Neuronal stem cell (in vitro differentiated cells): ENCODE results near the gene FERMT2.

Experiments used
- DNase-seq: peaks from one replicate; pipeline ENCODE4 v3.0.0-alpha.2; 2013; ENCODE audit warnings: low spot score
- H2AFZ ChIP-seq: one replicate; pipeline ENCODE4 v1.6.1; 2013; ENCODE audit warnings: mild to moderate bottlenecking, low read length, inconsistent platforms
- H2AK5ac ChIP-seq: 2 replicates; pipeline ENCODE4 v1.6.1; 2013; ENCODE audit warnings: low read depth, mild to moderate bottlenecking, inconsistent platforms, low read length, moderate library complexity, mixed read lengths
- H2BK120ac ChIP-seq: 2 replicates; pipeline ENCODE4 v1.6.1; 2013; ENCODE audit warnings: low read depth, mild to moderate bottlenecking, inconsistent platforms, low read length, moderate library complexity, mixed read lengths
- H2BK12ac ChIP-seq: one replicate; pipeline ENCODE4 v1.6.1; 2013; ENCODE audit warnings: low read length, inconsistent platforms
- H2BK15ac ChIP-seq: 2 replicates; pipeline ENCODE4 v1.6.1; 2013; ENCODE audit warnings: mild to moderate bottlenecking, low read length, inconsistent platforms, mixed read lengths
- H2BK5ac ChIP-seq: one replicate; pipeline ENCODE4 v1.6.1; 2013; ENCODE audit warnings: inconsistent platforms, mild to moderate bottlenecking, low read length, moderate library complexity
- H3K14ac ChIP-seq: one replicate; pipeline ENCODE4 v1.6.1; 2013; ENCODE audit warnings: low read length, inconsistent platforms
- H3K18ac ChIP-seq: 2 replicates; pipeline ENCODE4 v1.6.1; 2013; ENCODE audit warnings: low read length, inconsistent platforms
- H3K23ac ChIP-seq: 2 replicates; pipeline ENCODE4 v1.6.1; 2013; ENCODE audit warnings: low read depth, mild to moderate bottlenecking, mixed read lengths, low read length, inconsistent platforms; ENCODE audit not compliant: poor library complexity
- H3K27ac ChIP-seq: replicated peaks from 3 replicates; pipeline ENCODE4 v1.5.1; 2013; ENCODE audit warnings: low read length, inconsistent platforms
- H3K27me3 ChIP-seq, 3 experiments: 2 replicates each; pipeline ENCODE4 v1.6.1; 2013; ENCODE audit warnings: low read length in 3 of 3, mild to moderate bottlenecking in 2 of 3, inconsistent platforms in 1 of 3, low read depth in 1 of 3, mixed read lengths in 1 of 3, moderate library complexity in 1 of 3; ENCODE audit not compliant: control insufficient read depth in 3 of 3, insufficient read depth in 3 of 3
- H3K36me3 ChIP-seq, 2 donors: replicated peaks in 1 of 2; 2 replicates each; pipeline ENCODE4 v1.6.1; 2013; ENCODE audit warnings: low read length in 2 of 2; ENCODE audit not compliant: control insufficient read depth in 2 of 2, insufficient read depth in 2 of 2
- H3K4ac ChIP-seq: 2 replicates; pipeline ENCODE4 v1.6.1; 2013; ENCODE audit warnings: inconsistent platforms, mild to moderate bottlenecking, low read length, moderate library complexity
- H3K4me1 ChIP-seq, 2 donors: 1 replicate in 1 of 2; 2 replicates in 1 of 2; pipeline ENCODE4 v1.6.1; 2013; ENCODE audit warnings: low read length in 2 of 2, low read depth in 1 of 2; ENCODE audit not compliant: control insufficient read depth in 2 of 2, insufficient read depth in 1 of 2
- H3K4me2 ChIP-seq: one replicate; pipeline ENCODE4 v1.6.1; 2013; ENCODE audit warnings: mild to moderate bottlenecking, low read length, inconsistent platforms; ENCODE audit not compliant: insufficient read depth, poor library complexity, severe bottlenecking
- H3K4me3 ChIP-seq, 2 donors: 2 replicates each; pipeline ENCODE4 v1.5.1; 2013; ENCODE audit warnings: low read length in 2 of 2, mild to moderate bottlenecking in 2 of 2, inconsistent platforms in 1 of 2, moderate library complexity in 1 of 2
- H3K79me1 ChIP-seq: one replicate; pipeline ENCODE4 v1.6.1; 2013; ENCODE audit warnings: low read depth, mild to moderate bottlenecking, inconsistent platforms, low read length, moderate library complexity
- H3K9ac ChIP-seq: one replicate; pipeline ENCODE4 v1.6.1; 2013; ENCODE audit warnings: mild to moderate bottlenecking, low read depth, low read length, inconsistent platforms; ENCODE audit not compliant: poor library complexity
- H3K9me3 ChIP-seq, 2 donors: replicated peaks in 1 of 2; 2 replicates each; pipeline versions ENCODE3 to v1.6.1; 2013; ENCODE audit warnings: low read length in 2 of 2, mild to moderate bottlenecking in 2 of 2, inconsistent platforms in 1 of 2, low read depth in 1 of 2, mixed read lengths in 1 of 2, moderate library complexity in 1 of 2; ENCODE audit not compliant: control insufficient read depth in 2 of 2, insufficient read depth in 1 of 2
- H4K8ac ChIP-seq: one replicate; pipeline ENCODE4 v1.6.1; 2013; ENCODE audit warnings: low read depth, mild to moderate bottlenecking, inconsistent platforms, low read length, moderate library complexity
- H4K91ac ChIP-seq: one replicate; pipeline ENCODE4 v1.6.1; 2013; ENCODE audit warnings: low read length, low read depth, mild to moderate bottlenecking, inconsistent platforms; ENCODE audit not compliant: poor library complexity
- WGBS, 2 donors: extraction: QIAGEN DNeasy Blood & Tissue Kit; methylation state at CpG; one replicate each; pipeline ENCODE4 v1.1.7; 2013; ENCODE audit warnings: missing lambda C conversion rate in 2 of 2, mixed read lengths in 1 of 2; ENCODE audit not compliant: insufficient read length in 2 of 2, insufficient replicate concordance in 1 of 2; ENCODE audit errors: extremely low coverage in 2 of 2; 5-methylcytosine and 5-hydroxymethylcytosine counted together

FERMT2 gene

GRCh38 chr14:52840877-52841276 lies 110.0 kb downstream of the FERMT2 start:
- no peak overlapping the region for H3K27ac ChIP-seq
- WGBS, 2 donors: no CpG with 5 or more reads among the region's 3 CpGs
- no peak overlapping the region for H4K8ac ChIP-seq
- no peaks in the 10 kb centered on the region for H3K79me1 ChIP-seq
- no peak overlapping the region for H3K23ac ChIP-seq
- no peak overlapping the region for H2BK12ac ChIP-seq
- H3K4ac ChIP-seq: no peak overlapping the region
- peaks cover 2 to 5% of the 10 kb centered on the region in 2 donors for H3K4me1 ChIP-seq
- H3K4me3 ChIP-seq: no peak overlapping the region
- no peak for DNase-seq
- H3K4me2 ChIP-seq: no peak overlapping the region
- no peak overlapping the region for H2BK120ac ChIP-seq
- H3K9ac ChIP-seq: no peak overlapping the region
- no peak overlapping the region for H2AFZ ChIP-seq
- no peaks in the 10 kb centered on the region for H3K36me3 ChIP-seq
- H2BK15ac ChIP-seq: no peak overlapping the region
- H3K14ac ChIP-seq: no peak overlapping the region
- no peak overlapping the region for H4K91ac ChIP-seq
- no peaks in the 10 kb centered on the region for H3K9me3 ChIP-seq
- no peaks in the 10 kb centered on the region for H3K27me3 ChIP-seq
- no peak overlapping the region for H2AK5ac ChIP-seq
- H2BK5ac ChIP-seq: no peak overlapping the region
- no peak overlapping the region for H3K18ac ChIP-seq

DNA sequence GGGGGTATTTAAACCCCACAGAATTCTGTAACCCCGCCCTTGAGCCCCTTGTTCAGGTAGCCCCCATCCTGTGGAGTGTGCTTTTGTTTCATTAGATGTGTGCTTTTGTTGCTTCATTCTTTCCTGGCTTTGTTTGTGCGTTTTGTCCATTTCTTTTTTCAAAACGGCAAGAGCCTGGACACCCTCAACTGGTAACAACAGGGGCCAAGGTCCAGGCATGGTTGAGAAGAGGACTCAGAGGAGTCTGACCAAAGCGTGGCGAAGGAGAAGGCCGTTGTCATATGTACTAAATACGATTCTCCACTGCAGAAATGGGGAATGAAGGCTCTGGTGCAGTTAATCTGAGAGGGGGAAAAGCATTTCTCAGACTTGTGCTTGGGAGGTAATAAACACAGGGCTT lies 113.4 kb downstream of the FERMT2 start:
- H3K4me2 ChIP-seq: no peak overlapping the region
- H3K9me3 ChIP-seq: no peaks in the 10 kb centered on the region
- no peaks in the 10 kb centered on the region for H3K79me1 ChIP-seq
- H2BK120ac ChIP-seq: no peak overlapping the region
- H2BK5ac ChIP-seq: no peak overlapping the region
- H3K14ac ChIP-seq: no peak overlapping the region
- H4K8ac ChIP-seq: no peak overlapping the region
- no peak overlapping the region for H2BK12ac ChIP-seq
- no peak overlapping the region for H4K91ac ChIP-seq
- no peak overlapping the region for H2BK15ac ChIP-seq
- peaks cover 0 to 7% of the 10 kb centered on the region in 2 donors for H3K4me1 ChIP-seq
- H3K23ac ChIP-seq: no peak overlapping the region
- H2AFZ ChIP-seq: peak overlapping the region; percentile 13
- H3K4ac ChIP-seq: no peak overlapping the region
- no peak overlapping the region for H3K27ac ChIP-seq
- H3K9ac ChIP-seq: no peak overlapping the region
- H3K4me3 ChIP-seq: no peak overlapping the region
- H3K36me3 ChIP-seq: no peaks in the 10 kb centered on the region
- no peak overlapping the region for H3K18ac ChIP-seq
- WGBS, 2 donors: no CpG with 5 or more reads among the region's 7 CpGs
- no peaks in the 10 kb centered on the region for H3K27me3 ChIP-seq
- no peak for DNase-seq
- peak overlapping the region; percentile 79 for H2AK5ac ChIP-seq

DNA sequence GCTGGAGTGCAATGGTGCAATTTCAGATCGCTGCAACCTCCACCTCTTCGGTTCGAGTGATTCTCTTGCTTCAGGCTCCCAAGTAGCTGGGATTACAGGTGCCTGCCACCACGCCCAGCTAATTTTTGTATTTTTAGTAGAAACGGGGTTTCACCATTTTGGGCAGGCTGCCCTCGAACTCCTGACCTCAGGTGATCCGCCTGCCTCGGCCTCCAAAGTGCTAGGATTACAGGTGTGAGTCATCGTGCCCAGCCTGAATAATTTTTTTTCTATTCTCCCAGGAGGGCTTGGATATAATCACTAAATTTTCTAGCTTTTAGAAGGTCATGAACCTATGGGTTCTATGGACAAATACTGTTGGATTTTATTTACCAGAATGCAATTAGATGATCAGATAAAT lies 114.8 kb downstream of the FERMT2 start:
- no peak overlapping the region for H2BK5ac ChIP-seq
- no peaks in the 10 kb centered on the region for H3K27me3 ChIP-seq

DNA sequence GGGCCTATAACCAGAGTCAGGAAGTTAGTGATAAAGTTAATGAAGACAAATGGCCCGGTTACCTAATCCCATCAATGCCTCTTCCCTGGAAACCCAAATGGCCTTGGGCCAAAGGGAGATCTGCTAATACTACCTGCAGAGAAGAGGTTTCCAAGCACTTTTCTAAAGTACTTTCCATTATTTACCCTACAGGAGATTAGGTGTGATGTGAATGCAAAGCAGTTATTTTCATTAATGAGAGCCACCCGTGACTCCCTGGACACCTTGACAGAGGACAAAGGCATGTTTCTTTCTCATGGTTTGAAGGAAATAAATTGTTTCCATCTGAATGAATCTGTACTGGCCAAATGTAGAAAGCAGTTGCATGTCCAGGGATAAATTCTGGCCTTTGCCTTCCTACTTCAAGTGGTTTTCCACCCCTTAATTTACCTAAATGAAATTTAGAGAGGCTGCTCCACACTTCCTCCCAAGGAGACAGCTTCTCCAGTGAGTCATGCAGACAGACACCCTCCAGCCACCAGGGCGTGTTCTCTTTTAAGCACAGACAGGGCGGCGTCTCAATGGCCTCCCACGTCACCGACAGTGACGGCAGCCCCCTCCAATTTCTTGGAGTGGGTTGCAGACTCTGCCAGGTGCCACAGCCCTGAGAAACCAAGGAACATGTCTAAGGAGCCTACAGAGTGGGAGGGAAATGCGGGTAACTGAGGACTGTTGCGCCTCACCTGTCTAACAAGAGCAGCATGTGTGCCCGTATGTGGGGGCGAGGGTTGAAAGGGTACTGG lies 115.5 kb downstream of the FERMT2 start:
- H2BK5ac ChIP-seq: no peak overlapping the region
- no peaks in the 10 kb centered on the region for H3K36me3 ChIP-seq
- H3K23ac ChIP-seq: peak overlapping the region; percentile 6
- H2BK12ac ChIP-seq: no peak overlapping the region
- H3K14ac ChIP-seq: no peak overlapping the region
- no peak overlapping the region for H3K9ac ChIP-seq
- no peak overlapping the region for H2BK120ac ChIP-seq
- H3K9me3 ChIP-seq: no peaks in the 10 kb centered on the region
- no peak overlapping the region for H4K91ac ChIP-seq
- H3K4me2 ChIP-seq: no peak overlapping the region
- no peak overlapping the region for H2AK5ac ChIP-seq
- peak overlapping the region; percentile 52 for H3K27ac ChIP-seq
- no peak for DNase-seq
- no CpG with 5 or more reads among the region's 12 CpGs for WGBS, 2 donors
- no peak overlapping the region for H2AFZ ChIP-seq
- no peak overlapping the region for H3K4ac ChIP-seq
- H3K4me3 ChIP-seq: no peak overlapping the region
- H3K18ac ChIP-seq: peak overlapping the region; percentile 87
- peak overlapping the region; percentile 8 for H2BK15ac ChIP-seq
- H3K27me3 ChIP-seq: no peaks in the 10 kb centered on the region
- no peak overlapping the region for H4K8ac ChIP-seq
- H3K4me1 ChIP-seq: peaks cover 0 to 12% of the 10 kb centered on the region in 2 donors
- H3K79me1 ChIP-seq: no peaks in the 10 kb centered on the region

More for the DNA sequence above, 114.8 kb downstream of the FERMT2 start:
- no peak overlapping the region for H2AFZ ChIP-seq
- no peaks in the 10 kb centered on the region for H3K79me1 ChIP-seq
- DNase-seq: no peak
- no peaks in the 10 kb centered on the region for H3K36me3 ChIP-seq
- no peak overlapping the region for H2BK15ac ChIP-seq
- no peak overlapping the region for H3K27ac ChIP-seq
- WGBS, 2 donors: no CpG with 5 or more reads among the region's 9 CpGs
- no peak overlapping the region for H4K91ac ChIP-seq
- H4K8ac ChIP-seq: no peak overlapping the region
- H3K9me3 ChIP-seq: no peaks in the 10 kb centered on the region
- no peak overlapping the region for H3K14ac ChIP-seq
- no peak overlapping the region for H3K4me3 ChIP-seq
- no peak overlapping the region for H3K18ac ChIP-seq
- H3K4me2 ChIP-seq: no peak overlapping the region
- no peak overlapping the region for H2BK120ac ChIP-seq
- no peak overlapping the region for H3K23ac ChIP-seq
- H3K4ac ChIP-seq: no peak overlapping the region
- H3K4me1 ChIP-seq: peaks cover 0 to 12% of the 10 kb centered on the region in 2 donors
- H3K9ac ChIP-seq: no peak overlapping the region
- H2AK5ac ChIP-seq: no peak overlapping the region
- H2BK12ac ChIP-seq: no peak overlapping the region
